WTC11 (cell line): ENCODE results near the gene ANO8. TPM values are rescaled to one million over a fixed set of nuclear protein-coding genes. Genes with fewer than 3 reads are reported as not detected.
A peak's percentile ranks its signal among the peaks of the same experiment; 100 is the strongest.

ENCODE experiments used
- ATAC-seq: fragments of 200-7000 bp; cut with Tn5 transposase; 2 replicates; pipeline ENCODE4 v1.10.0; 2021; ENCODE audit warnings: mild to moderate bottlenecking, moderate library complexity
- CTCF ChIA-PET: fragments of 300-600 bp; sonication (Branson Sonifier 250); formaldehyde crosslinking; loops from one replicate; lab custom pipeline; 2021; ENCODE audit warnings: antibody characterized with exemption; lab: Charles Lee
- POLR2A ChIA-PET: fragments of 350-600 bp; sonication (Branson Sonifier 250); formaldehyde crosslinking; loops from one replicate; lab custom pipeline; 2021; ENCODE audit warnings: antibody characterized with exemption; lab: Charles Lee
- DNase-seq: peaks from one replicate; pipeline ENCODE4 v3.0.0; 2021; ENCODE audit warnings: low spot score
- H3K27ac Mint-ChIP-seq: 2 replicates; pipeline ENCODE4 v1.8.0; 2021; ENCODE audit warnings: mixed read lengths
- H3K27me3 Mint-ChIP-seq: 2 replicates; pipeline ENCODE4 v1.8.0; 2021; ENCODE audit warnings: low read depth, mild to moderate bottlenecking, moderate library complexity, mixed read lengths
- H3K36me3 Mint-ChIP-seq: 2 replicates; pipeline ENCODE4 v1.8.0; 2021; ENCODE audit warnings: mixed read lengths
- H3K4me1 Mint-ChIP-seq: 2 replicates; pipeline ENCODE4 v1.8.0; 2022; ENCODE audit warnings: mixed read lengths
- H3K4me3 Mint-ChIP-seq: 2 replicates; pipeline ENCODE4 v1.8.0; 2021; ENCODE audit warnings: mild to moderate bottlenecking, moderate library complexity, mixed read lengths
- H3K9me3 Mint-ChIP-seq: 2 replicates; pipeline ENCODE4 v1.8.0; 2021; ENCODE audit warnings: mixed read lengths
- IRF2 ChIP-seq: sonication (generic); formaldehyde crosslinking; IDR thresholded peaks from 2 replicates; pipeline ENCODE4 v1.8.0; 2022; ENCODE audit warnings: low read depth, missing genetic modification reagents, borderline replicate concordance
- NR2C2 ChIP-seq: sonication (generic); formaldehyde crosslinking; IDR thresholded peaks from 2 replicates; pipeline ENCODE4 v1.8.0; 2022; ENCODE audit warnings: mild to moderate bottlenecking, missing genetic modification reagents
- TEAD1 ChIP-seq: sonication (generic); formaldehyde crosslinking; IDR thresholded peaks from 2 replicates; pipeline ENCODE4 v1.8.0; 2022; ENCODE audit warnings: mild to moderate bottlenecking, missing genetic modification reagents
- ZBTB21 ChIP-seq: sonication (generic); formaldehyde crosslinking; IDR thresholded peaks from 2 replicates; pipeline ENCODE4 v1.8.1; 2023; ENCODE audit warnings: mild to moderate bottlenecking, missing genetic modification reagents, borderline replicate concordance
- ZNF263 ChIP-seq: sonication (generic); formaldehyde crosslinking; IDR thresholded peaks from 2 replicates; pipeline ENCODE4 v1.8.1; 2022; ENCODE audit warnings: low read depth, mild to moderate bottlenecking, moderate library complexity, missing genetic modification reagents
- total RNA-seq: library from RNA; stranded (reverse); gene quantifications from 3 replicates; pipeline ENCODE4 v1.2.3, GENCODE V29; 2021
- TF ChIP-seq, protein P1 (sequence below): fragments of 250-450 bp; sonication (Bioruptor Pico); IDR thresholded peaks from 2 replicates; pipeline ENCODE4 v2.1.2; 2022; ENCODE audit warnings: mild to moderate bottlenecking, moderate library complexity
- TF ChIP-seq, protein P2 (sequence below): fragments of 250-450 bp; sonication (Bioruptor Pico); IDR thresholded peaks from 2 replicates; pipeline ENCODE4 v1.9.0; 2021; ENCODE audit warnings: mild to moderate bottlenecking
- TF ChIP-seq, protein P3 (sequence below): sonication (generic); formaldehyde crosslinking; IDR thresholded peaks from 2 replicates; pipeline ENCODE4 v1.8.1; 2023; ENCODE audit warnings: mild to moderate bottlenecking, missing genetic modification reagents, moderate library complexity
- TF ChIP-seq, protein P4 (sequence below): sonication (generic); formaldehyde crosslinking; IDR thresholded peaks from 2 replicates; pipeline ENCODE4 v1.8.1; 2023; ENCODE audit warnings: mild to moderate bottlenecking, missing genetic modification reagents
- TF ChIP-seq, protein P5 (sequence below): fragments of 250-450 bp; sonication (Bioruptor Pico); conservative IDR thresholded peaks from 2 replicates; pipeline ENCODE4 v1.9.0; 2021; ENCODE audit warnings: mild to moderate bottlenecking
- TF ChIP-seq, protein P6 (sequence below): sonication (generic); formaldehyde crosslinking; IDR thresholded peaks from 2 replicates; pipeline ENCODE4 v1.8.0; 2023; ENCODE audit warnings: mild to moderate bottlenecking, missing genetic modification reagents

The ANO8 gene
- total RNA-seq, 1 experiment from 2014 or later, result 32.6 TPM

DNA sequence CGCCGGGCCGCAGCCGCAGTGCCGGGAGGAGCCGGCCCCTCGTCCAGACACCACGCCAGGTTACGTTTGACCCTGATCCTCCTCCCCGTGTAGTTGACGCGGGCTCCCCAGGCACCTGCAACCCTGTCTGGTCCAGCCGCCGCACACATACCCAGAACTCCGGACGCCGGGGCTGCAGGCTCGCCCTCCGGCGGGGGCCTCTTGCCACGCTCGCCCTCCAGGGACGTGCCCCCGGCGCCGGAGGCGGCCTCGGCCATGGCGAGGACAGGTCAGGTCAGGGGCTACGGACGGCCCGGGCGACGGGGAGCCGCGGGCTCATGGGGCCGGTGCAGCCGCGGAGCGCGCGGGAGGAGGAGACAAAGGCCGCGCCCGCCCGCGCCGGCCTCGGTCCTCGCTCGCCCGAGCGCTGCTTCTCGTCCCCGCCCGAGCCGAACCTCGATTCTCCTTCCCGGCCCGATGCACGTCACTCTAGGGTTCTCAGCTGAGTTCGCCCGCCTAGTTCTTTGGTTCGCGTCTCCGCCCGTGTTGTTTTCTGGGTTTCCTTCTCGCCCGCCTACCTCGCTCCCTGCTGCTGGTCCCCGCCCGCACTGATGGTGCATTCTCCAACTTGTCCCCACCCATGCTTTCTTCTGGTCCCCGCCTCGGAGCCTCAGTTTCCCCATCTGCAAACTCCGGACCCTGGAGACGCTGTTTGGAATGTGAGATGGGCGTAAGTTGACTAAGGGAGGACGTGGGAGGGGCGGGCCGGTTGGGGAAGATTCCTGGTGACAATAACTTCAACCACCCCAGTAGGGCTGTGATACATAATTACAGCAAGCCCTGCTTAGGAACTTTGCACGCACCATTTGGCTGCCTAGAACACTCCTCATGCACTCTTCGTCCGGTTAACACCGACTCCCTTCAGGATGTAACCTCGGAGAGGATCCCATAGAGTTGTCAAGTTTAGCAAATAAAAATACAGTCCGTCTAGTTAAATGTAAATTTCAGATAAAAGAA is at the start of gene ANO8 (continued):
- TF ChIP-seq ZNF263 (CRISPR knock-in tag) (peak; percentile 46; the same call in 1 of the 2 replicates), ZBTB21 (CRISPR knock-in tag) (no peak), IRF2 (CRISPR knock-in tag) (no peak)
- TF ChIP-seq, protein P1, sequence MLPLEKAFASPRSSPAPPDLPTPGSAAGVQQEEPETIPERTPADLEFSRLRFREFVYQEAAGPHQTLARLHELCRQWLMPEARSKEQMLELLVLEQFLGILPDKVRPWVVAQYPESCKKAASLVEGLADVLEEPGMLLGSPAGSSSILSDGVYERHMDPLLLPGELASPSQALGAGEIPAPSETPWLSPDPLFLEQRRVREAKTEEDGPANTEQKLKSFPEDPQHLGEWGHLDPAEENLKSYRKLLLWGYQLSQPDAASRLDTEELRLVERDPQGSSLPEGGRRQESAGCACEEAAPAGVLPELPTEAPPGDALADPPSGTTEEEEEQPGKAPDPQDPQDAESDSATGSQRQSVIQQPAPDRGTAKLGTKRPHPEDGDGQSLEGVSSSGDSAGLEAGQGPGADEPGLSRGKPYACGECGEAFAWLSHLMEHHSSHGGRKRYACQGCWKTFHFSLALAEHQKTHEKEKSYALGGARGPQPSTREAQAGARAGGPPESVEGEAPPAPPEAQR (CRISPR knock-in tag), result no peak
- TF ChIP-seq, protein P2, sequence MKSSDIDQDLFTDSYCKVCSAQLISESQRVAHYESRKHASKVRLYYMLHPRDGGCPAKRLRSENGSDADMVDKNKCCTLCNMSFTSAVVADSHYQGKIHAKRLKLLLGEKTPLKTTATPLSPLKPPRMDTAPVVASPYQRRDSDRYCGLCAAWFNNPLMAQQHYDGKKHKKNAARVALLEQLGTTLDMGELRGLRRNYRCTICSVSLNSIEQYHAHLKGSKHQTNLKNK (CRISPR knock-in tag), result no peak

DNA sequence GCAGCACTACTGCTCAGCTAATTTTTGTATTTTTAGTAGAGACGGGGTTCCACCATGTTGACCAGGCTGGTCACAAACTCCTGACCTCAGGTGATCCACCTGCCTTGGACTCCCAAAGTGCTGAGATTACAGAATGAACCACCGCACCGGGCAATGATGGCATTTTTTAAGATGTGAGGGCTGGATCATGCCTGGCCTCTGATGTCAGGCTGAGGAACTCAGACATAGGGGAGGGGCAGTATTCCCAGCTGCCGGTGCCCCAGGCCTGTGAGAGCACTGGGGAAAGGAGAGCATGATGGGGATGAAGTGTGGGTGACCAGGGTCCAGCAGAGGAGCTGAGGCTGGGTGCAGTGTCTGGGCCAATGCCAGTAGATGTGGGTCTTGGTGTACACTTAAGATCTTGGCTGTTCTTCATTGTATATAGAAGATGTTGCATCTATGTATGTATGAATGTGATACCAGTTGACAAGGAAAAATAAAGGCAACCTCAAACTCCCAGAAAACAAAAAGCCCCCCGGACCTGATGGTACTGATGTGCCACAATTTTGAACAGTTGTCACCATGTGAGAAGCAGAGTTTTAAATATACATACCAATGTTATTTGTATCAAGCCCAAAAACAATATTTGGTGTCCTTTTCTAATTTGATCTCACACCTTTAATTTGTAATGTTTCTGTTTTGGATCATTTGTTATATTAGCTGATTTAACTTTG is 45.9 kb upstream of the ANO8 start:
- Mint-ChIP-seq H3K27ac (no peak overlapping the region), H3K4me3 (no peak overlapping the region), H3K36me3 (peaks cover 9% of the 10 kb centered on the region), H3K9me3 (peaks cover 8% of the 10 kb centered on the region), H3K27me3 (no peaks in the 10 kb centered on the region), H3K4me1 (peaks cover 18% of the 10 kb centered on the region)
- POLR2A ChIA-PET, result interaction anchor here (0.6 kb wide), 1 partner anchor 241 kb away, joined by 3 read pairs; no protein-coding TSS in a partner anchor
- TF ChIP-seq, protein P3, sequence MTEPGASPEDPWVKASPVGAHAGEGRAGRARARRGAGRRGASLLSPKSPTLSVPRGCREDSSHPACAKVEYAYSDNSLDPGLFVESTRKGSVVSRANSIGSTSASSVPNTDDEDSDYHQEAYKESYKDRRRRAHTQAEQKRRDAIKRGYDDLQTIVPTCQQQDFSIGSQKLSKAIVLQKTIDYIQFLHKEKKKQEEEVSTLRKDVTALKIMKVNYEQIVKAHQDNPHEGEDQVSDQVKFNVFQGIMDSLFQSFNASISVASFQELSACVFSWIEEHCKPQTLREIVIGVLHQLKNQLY (CRISPR knock-in tag), result no peak
- TF ChIP-seq, protein P4, sequence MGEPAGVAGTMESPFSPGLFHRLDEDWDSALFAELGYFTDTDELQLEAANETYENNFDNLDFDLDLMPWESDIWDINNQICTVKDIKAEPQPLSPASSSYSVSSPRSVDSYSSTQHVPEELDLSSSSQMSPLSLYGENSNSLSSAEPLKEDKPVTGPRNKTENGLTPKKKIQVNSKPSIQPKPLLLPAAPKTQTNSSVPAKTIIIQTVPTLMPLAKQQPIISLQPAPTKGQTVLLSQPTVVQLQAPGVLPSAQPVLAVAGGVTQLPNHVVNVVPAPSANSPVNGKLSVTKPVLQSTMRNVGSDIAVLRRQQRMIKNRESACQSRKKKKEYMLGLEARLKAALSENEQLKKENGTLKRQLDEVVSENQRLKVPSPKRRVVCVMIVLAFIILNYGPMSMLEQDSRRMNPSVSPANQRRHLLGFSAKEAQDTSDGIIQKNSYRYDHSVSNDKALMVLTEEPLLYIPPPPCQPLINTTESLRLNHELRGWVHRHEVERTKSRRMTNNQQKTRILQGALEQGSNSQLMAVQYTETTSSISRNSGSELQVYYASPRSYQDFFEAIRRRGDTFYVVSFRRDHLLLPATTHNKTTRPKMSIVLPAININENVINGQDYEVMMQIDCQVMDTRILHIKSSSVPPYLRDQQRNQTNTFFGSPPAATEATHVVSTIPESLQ, result no peak
- no peak for DNase-seq
- no peak for ATAC-seq
- CTCF ChIA-PET, result interaction anchor here (1.1 to 1.7 kb wide), 4 partner anchors 9 to 85 kb away, joined by 3 to 5 read pairs (median 4); no protein-coding TSS in a partner anchor

DNA sequence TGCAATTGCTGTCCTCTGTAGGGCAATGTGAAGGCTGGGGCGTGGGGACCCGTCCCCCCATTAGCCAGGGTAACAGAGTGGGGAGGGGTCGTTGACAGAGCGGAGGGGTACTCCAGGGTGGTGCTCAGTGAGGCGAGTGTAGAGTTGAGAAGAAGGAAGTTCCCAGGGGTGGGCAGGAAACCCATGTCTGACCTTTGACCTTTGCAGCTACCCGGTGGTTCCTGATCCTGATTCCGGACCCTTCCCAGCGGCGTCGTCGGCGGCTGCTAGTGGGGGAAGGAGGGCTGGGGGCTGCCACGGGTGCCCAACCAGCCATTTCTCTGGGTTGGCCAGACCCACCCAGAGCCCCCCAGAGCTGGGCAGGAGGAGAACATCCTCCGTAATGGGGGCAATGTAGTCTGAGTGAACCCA is 44.6 kb upstream of the ANO8 start:
- peak; percentile 53 for DNase-seq
- CTCF ChIA-PET, result interaction anchor here (0.6 to 1.7 kb wide), 3 partner anchors 46 to 311 kb away, joined by 3 read pairs; no protein-coding TSS in a partner anchor
- Mint-ChIP-seq H3K27me3 (no peaks in the 10 kb centered on the region), H3K27ac (peak overlapping the region; percentile 84; the same call in 1 of the 2 replicates), H3K4me3 (no peak overlapping the region), H3K4me1 (peaks cover 18% of the 10 kb centered on the region), H3K9me3 (peaks cover 8% of the 10 kb centered on the region), H3K36me3 (peaks cover 9% of the 10 kb centered on the region)
- peak; percentile 75 for ATAC-seq
- TF ChIP-seq TEAD1 (CRISPR knock-in tag), result no peak
- peak; percentile 57; the same call in 1 of the 2 replicates for TF ChIP-seq NR2C2 (CRISPR knock-in tag)
- TF ChIP-seq, protein P5, sequence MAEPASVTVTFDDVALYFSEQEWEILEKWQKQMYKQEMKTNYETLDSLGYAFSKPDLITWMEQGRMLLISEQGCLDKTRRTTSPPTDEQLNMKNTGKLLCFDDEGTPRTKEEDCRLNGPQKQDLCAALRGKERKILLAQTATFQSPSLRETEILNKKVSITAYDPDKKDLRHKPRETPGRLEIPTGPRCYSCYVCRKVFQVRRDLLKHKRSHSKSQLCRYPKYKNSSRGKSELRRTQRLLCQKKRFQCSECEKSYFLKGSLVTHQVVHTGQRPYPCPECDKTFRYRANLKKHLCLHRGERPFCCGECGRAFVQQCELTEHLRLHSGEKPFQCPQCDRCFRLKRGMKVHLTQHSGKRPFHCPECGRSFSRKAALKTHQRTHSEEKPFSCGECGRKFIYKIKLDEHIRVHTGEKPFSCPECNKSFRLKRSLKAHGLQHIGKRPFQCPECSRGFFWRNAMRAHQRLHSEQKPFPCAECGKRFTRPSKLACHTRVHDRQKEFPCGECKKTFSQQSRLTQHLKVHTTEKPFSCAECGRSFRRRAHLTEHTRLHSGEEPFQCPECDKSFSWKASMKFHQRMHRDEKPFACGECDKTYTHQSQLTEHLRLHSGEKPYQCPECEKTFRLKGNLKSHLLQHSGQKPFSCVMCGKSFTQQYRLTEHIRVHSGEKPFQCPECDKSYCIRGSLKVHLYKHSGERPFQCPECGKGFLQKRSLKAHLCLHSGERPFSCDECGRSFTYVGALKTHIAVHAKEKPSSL (CRISPR knock-in tag), result no peak
- TF ChIP-seq, protein P6, sequence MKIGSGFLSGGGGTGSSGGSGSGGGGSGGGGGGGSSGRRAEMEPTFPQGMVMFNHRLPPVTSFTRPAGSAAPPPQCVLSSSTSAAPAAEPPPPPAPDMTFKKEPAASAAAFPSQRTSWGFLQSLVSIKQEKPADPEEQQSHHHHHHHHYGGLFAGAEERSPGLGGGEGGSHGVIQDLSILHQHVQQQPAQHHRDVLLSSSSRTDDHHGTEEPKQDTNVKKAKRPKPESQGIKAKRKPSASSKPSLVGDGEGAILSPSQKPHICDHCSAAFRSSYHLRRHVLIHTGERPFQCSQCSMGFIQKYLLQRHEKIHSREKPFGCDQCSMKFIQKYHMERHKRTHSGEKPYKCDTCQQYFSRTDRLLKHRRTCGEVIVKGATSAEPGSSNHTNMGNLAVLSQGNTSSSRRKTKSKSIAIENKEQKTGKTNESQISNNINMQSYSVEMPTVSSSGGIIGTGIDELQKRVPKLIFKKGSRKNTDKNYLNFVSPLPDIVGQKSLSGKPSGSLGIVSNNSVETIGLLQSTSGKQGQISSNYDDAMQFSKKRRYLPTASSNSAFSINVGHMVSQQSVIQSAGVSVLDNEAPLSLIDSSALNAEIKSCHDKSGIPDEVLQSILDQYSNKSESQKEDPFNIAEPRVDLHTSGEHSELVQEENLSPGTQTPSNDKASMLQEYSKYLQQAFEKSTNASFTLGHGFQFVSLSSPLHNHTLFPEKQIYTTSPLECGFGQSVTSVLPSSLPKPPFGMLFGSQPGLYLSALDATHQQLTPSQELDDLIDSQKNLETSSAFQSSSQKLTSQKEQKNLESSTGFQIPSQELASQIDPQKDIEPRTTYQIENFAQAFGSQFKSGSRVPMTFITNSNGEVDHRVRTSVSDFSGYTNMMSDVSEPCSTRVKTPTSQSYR (CRISPR knock-in tag), result no peak
- POLR2A ChIA-PET, result interaction anchor here (0.5 kb wide), 1 partner anchor 612 kb away, joined by 4 read pairs; no protein-coding TSS in a partner anchor
